ENCODE measurements around the gene MED14.
"Not testable (repeated sequence)": the region's sequence is repeated elsewhere in the genome, so short reads cannot be mapped to it uniquely, and the experiment has no call there.

The MED14 gene

DNA sequence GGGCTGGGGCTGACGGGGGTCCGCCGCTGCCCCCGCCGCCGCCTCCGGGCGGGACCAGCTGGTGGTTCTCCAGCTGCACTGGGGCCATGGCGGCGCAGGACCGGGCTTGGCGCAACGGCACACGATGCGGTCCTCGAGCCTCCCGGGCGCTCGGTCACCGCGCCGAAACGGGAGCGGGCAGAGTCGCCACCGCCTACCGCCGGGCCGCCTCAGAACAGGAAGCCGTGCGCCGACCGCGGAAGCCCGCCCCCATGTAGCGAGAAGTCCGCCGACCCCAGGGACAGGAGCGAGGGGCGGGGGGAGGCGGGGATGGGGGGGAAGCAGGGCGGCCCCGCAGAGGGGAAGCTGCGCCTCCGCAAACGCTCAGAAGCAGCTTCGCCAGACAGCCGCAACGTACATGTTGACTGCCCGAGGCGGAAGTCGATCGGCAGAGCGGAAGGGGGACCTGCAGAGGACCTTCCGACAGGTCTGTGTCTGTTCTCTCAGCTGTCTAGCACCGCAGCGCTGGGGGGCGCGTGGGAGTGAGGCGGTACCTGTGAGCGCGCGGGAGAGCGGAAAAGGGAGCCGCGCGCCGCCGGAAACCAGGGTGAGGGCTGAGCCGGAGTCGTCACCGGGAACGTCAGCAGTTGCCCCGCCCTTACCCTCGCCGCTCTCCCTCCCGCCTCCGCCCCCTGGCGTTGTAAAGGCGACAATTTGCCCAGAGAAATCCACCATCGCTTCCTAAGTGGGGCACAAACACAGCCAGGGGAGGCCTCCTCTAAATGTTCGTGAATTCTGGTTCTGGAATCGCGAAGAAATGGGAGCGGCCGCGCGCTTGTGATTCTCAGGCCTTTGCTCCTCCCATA lies at the start of gene MED14:
MED14 (minus strand) TSS at position 218 of the 845 bp plus-strand sequence; CDS start at position 88, 130 bp downstream.
- peak; percentile 92 for DNase-seq

GRCh38 chrX:40784516-40785151 lies 49.3 kb upstream of the MED14 start:
- no peak for DNase-seq

DNA sequence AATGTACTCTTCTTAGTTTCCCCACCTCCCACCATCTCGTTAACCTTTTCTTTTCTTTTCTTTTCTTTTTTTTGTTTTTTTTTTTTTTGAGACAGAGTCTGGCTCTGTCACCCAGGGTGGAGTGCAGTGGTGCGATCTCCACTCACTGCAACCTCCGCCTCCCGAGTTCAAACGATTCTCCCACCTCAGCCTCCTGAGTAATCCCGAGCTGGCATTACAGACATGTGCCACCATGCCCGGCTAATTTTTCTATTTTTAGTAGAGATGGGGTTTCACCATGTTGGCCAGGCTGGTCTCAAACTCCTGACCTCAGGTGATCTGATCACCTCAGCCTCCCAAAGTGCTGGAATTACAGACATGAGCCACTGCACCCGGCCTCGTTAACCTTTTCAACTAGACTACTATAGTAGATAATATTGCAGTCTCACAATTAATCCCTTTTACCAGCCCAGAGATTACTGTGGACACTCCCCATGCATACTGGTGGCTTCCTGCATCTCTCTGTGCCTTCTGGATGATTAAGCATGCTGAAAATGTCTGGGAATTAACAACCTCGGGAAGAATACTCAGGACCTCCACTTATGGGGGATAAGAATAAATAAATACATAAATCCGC lies 47.4 kb upstream of the MED14 start:
- not testable (repeated sequence) for DNase-seq

DNA sequence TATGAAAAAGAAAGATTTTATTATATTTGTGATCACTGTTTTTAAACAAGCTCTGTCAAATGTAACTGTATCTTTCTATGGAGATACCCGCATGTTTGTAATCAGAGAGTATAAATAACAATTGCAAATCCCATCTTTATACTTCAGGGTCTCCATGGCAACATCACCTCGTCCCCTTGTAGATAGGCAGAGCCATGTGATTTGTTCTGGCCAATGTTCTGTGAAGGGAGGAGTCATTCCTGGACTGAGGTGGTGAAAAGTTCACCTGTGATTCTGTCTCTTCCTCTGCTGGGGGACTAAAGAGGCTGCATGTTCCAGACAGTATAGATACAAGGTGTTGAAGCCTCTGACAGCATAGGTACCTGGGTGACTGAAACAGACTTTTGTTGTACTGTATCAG lies 45.6 kb upstream of the MED14 start:
- no peak for DNase-seq

DNA sequence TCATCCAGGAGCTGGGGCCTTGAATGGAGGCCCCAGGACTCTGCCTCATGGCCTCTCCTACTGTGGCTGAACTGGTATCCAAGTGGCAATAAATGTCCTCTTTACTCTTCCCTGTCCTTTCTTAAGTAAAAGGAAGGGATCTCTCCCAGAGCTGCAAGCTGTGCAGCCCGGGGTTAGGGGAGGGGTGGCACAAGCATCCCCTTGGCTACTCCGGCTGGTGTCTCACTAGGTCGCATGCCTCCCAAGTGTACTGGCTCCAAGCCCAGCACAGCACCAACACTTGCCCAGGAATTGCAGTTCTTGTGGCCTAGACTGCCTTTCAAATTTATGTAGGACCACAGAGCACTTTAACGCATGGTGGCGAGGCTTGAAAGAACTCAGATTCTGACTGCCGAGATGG lies 44.7 kb upstream of the MED14 start:
- DNase-seq, result no peak

DNA sequence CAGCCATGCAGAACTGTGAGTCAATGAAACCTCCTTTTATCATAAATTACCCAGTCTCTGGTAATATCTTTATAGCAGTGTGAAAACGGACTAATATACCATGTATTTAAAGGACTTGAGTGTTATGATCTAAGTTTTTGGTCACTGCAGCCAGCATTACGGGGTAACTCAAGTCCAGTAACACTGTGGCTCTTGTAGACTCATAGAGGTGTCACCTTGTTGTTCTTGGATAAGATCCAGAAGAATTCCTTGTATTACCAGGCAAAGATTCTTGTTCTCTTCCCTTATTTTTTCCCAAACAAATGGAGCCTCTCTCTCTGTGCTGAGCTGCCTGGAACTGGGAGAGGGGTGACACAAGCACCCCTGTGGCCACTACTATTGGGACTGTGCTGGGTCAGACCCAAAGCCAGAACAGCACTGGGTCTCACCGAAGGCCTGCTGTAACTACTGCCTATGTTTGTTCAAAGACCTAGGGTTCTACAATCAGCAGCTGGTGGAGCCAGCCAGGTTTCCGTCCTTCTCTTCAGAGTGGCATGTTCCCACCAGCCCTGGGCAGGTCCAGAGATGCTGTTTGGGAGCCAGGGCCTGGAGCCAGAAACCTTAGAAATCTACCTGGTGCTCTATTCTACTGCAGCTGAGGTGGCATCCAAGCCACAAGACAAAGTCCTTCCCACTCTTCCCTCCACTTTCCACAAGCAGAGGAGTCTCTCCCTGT lies 43.7 kb upstream of the MED14 start:
- no peak for DNase-seq

GRCh38 chrX:40773809-40774208 lies 38.5 kb upstream of the MED14 start:
- DNase-seq, result no peak

DNA sequence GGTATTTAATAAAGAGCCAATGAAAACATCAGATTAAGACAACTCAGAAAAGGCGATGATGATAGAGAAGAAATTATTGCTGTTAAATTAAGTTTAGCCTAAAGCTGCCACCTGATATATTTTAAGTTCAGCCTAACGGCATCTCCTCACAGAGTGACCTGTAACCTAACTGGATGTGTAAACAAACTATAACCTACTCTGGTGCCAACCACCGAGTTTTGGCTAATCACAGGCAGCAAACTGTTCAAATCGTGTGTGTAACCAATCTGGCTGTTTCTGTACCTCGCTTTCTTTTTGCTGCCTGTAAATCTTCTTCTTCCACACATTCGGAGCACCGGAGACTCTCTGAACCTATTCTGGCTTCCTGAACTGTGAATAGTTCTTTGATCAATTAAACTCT lies 37.8 kb upstream of the MED14 start:
- DNase-seq, result no peak

DNA sequence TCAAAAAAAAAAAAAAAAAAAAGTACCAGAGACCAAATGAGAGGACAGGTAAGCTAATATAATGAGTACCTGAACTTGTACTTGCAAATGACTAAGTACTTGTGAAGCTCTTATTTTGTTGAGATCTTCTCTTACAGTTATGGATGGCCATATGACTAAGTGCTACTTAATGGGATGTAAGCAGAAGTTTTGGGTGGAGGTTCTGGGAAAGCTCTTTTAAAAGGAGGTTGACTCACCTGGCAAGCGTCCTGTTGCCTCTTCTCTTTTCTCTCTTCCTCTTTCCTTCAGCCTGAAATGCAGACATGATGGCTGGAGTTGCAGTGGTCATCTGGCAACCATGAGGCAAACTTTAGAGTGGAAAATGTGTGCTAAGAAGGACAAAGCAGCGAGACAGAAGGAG lies 36.9 kb upstream of the MED14 start:
- no peak for DNase-seq

DNA sequence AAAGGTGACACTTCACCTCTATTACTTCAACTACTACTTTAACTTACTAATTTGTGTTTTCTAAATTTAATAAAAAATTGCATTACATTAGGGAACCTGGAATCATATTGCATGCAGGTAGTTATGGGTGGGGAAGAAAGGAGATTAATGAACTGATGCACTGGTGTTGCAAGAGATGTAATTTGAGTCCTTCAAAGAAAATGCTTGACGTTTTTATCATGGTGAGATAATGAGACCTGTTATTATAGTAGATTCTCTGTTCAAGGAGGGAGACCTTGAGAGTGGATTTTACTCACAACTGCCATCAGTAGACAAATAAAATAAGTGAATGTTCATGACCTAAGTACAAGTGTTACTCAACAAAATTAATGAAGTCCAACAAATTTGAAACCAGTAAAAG lies 26.4 kb upstream of the MED14 start:
- DNase-seq, result no peak

DNA sequence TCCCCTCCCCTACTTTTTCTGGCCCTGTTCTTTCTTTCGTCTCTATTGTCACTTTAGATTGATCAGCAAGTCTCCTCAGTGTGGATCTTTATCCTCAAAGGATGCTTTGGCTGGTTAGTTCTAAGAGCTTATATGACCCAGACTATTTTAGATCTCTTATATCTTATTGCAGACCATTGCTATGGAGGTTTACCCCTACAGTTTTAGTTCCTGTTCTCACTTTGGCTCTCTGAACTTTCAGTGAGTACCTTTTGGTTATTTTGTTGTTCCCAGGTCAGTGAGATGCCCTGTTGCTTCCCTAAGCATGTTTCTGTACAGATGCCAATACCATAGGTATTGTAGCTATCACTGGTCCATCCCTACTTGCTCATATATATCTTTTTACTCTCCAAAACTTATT lies 24.0 kb upstream of the MED14 start:
- DNase-seq, result no peak

DNA sequence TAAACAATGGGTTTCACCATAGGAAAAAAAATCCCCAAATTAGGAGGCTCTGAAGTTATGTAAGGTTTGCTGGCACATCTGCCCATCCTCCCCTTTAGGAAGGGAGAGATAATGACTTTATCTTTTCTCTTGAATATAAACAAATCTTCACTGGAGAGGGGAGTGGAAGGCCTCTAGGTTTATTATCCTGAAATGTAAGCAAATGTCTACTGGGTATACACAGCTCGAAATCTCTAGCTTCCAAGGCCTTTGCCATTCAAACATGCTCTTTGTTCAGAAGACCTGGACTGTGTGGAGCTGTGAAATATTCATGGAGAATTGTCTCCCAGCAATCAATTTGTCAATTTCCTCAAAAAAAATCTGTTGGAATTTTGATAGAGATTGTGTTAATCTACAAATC lies 21.7 kb upstream of the MED14 start:
- no peak for DNase-seq

DNA sequence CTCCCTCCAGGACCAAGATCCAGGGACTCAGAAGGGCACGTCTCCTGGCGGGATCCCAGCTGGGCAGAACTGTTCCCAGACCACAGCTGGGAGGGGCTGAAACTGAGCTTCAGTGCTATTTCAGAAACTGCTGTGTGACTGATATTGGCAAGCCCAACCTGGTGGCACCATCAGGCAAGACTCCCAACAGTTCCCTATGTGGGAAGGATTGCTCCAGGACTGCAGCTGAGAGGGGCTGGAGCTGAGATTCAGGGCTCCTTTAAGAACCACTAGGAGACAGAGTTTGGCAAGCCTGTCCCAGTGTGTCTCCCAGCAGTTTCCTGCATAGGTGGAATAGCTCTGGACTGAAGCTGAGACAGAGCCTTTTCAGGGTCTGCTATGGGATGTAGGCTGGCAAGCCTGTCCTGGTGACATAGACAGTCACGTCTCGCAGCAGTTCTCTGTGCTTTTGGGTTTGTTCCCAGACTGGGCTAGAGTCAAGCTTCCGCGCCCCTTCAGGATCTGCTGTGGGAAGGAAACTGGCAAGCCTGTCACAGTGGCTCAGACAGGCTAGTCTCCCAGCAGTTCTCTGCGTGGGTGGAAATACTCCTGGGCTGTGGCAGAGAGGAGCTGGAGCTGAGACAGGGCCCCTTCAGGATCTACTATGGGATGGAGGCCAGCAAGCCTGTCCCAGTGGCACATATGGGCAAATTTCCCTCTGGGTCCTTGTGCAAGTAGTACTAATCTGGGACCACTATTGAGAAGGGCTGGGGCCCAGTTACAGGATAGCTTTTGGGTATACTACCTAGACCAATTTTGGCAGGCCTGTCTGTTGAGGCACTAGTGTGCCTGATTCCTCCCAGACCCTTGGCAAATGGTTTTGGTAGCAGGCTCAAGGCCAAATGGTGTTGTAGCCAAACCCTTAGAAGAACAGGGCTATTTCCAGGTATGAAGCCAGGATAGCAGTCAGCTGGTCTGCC lies 20.2 kb upstream of the MED14 start:
- no peak for DNase-seq

DNA sequence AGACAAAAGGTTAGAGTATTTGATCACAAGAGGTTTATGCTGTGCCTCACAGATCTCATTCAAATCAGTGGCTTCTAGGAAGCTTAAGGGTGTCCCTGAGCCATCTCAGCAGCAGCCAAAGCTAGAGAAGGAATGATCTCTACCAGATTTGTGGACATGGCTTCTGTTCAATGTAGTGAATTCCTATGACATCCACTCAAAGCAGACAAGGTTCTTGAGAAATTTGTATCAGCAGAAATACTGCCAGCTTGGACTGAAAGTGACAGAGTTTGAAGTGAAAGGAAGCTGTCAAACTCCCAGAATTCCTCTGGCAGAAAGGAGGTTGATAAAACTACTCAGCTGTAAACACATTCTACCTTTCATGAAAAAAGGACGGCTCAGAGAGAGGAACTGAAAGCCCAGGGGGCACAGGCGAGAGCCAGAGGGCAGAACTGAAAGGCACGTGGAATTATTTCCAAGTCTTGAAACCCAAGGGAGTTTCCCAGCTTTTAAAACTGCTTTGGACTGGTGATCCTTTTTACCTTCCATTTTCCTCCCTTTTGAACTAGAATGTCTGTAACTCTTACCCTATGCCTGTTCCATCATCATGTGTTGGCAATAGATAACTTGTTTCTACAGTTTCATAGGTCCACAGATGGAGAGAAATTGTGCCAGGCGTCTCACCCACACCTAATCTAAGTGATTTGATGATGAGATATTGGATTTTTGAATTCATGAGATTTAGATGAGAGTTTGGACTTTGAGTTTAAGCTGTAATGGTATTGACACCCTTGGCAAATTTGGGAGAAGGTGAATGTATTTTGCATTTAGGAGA lies 14.5 kb upstream of the MED14 start:
- DNase-seq, result no peak

- no peak for DNase-seq
Observed at GRCh38 chrX:40748977-40749376, 13.6 kb upstream of the MED14 start.

- DNase-seq, result no peak
Observed at GRCh38 chrX:40746521-40746920, 11.2 kb upstream of the MED14 start.

GRCh38 chrX:40736170-40736505 lies 796 bp upstream of the MED14 start:
- peak; percentile 43 for DNase-seq

DNA sequence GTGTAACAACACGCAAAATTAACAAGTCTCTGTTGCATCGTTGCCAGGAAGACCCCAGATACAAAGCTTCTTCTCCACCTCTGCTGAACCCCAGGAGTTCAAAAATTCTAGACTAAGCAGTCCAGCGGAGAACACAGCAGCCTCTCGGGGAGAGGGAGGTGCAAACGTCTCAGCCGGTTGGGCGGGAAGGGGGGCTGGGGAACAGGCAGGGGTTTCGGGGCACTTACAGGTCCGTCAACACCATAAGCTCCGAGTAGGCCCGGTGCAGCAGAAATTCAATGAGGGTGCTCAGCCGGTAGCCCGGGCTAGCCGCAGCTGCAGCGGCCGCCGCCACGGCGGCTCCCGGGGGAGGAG lies 394 bp downstream of the MED14 start:
- DNase-seq, result no peak

DNA sequence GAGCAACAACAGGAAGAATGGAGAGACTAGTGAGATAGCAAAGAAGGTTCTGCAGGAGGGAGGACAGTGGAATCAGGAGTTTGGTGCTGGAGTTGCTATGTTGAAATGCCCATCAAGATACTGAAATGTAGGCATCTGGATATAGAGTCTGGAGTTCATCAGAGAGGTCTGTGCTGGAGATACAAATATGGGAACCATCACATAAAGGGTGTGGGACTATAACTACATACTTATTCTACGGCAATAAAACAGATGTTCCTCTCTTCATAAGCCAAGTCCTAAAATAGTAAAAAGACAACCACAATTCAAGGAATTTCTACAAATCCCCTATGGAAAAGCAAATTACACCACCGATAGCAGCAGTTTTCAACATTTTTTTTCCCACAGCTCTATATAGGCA lies 1.6 kb downstream of the MED14 start:
- DNase-seq, result no peak

GRCh38 chrX:40732499-40732898 lies 2.8 kb downstream of the MED14 start:
- DNase-seq, result not testable (repeated sequence)
